Measurements from ENCODE around the gene GPR65.

DNA sequence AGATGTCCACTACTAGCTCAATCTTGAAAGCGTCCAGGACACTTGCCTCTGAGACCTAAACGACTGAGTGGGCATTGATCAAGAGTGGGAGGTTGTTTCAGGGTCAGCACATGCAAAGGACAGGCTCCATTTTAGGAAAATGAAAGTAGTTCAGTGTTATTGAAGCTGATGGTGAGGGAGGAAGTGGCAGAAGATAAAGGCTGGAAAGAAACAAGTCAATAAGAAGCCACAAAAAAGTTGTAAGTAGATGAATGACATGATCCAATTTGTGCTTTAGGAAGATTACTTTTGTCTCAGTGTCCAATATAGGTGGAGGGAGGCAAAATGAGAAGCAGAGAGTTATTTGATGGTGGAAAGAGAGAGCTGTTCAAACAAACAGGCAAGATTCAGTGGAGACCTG is 22.0 kb downstream of the GPR65 start:
- TF ChIP-seq EZH2 (IDR thresholded peaks at IDR 0.05; ENCODE audit: low read length, unreplicated experiment): no peak
- TF ChIP-seq, protein P1, sequence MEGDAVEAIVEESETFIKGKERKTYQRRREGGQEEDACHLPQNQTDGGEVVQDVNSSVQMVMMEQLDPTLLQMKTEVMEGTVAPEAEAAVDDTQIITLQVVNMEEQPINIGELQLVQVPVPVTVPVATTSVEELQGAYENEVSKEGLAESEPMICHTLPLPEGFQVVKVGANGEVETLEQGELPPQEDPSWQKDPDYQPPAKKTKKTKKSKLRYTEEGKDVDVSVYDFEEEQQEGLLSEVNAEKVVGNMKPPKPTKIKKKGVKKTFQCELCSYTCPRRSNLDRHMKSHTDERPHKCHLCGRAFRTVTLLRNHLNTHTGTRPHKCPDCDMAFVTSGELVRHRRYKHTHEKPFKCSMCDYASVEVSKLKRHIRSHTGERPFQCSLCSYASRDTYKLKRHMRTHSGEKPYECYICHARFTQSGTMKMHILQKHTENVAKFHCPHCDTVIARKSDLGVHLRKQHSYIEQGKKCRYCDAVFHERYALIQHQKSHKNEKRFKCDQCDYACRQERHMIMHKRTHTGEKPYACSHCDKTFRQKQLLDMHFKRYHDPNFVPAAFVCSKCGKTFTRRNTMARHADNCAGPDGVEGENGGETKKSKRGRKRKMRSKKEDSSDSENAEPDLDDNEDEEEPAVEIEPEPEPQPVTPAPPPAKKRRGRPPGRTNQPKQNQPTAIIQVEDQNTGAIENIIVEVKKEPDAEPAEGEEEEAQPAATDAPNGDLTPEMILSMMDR (conservative IDR thresholded peaks at IDR 0.05; ENCODE audit: low read depth, low read length): no peak
